ENCODE measurements around the gene MACROD1. TPM values are rescaled to one million over a fixed set of nuclear protein-coding genes. Genes with fewer than 3 reads are reported as not detected.

The MACROD1 gene
- total RNA-seq, 1 experiment from 2014 or later: 36.9 TPM

- ChIA-PET POLR2A (interaction anchor here (0.5 kb wide), 1 partner anchor 21 kb away, joined by 5 read pairs; no protein-coding TSS in a partner anchor), CTCF (interaction anchor here (1.0 to 2.0 kb wide), 3 partner anchors 92 to 146 kb away, joined by 3 to 8 read pairs (median 6); no protein-coding TSS in a partner anchor)
- no peak overlapping the region; the same call in 1 of the 2 replicates for H3K27ac Mint-ChIP-seq
- peaks cover 10% of the 10 kb centered on the region for H3K36me3 Mint-ChIP-seq
- H3K4me3 Mint-ChIP-seq: no peak overlapping the region
- ATAC-seq: no peak
- DNase-seq (ENCODE audit: low spot score): no peak
- H3K4me1 Mint-ChIP-seq: peaks cover 6% of the 10 kb centered on the region
- TF ChIP-seq TEAD1 (CRISPR knock-in tag; IDR thresholded peaks at IDR 0.05) (no peak), GTF2I (CRISPR knock-in tag; conservative IDR thresholded peaks at IDR 0.05) (no peak), PREB (CRISPR knock-in tag; IDR thresholded peaks at IDR 0.05; ENCODE audit: borderline replicate concordance) (no peak), IRF1 (CRISPR knock-in tag; IDR thresholded peaks at IDR 0.05) (no peak), FOXK1 (CRISPR knock-in tag; IDR thresholded peaks at IDR 0.05) (no peak)
- H3K27me3 Mint-ChIP-seq (ENCODE audit: low read depth): no peaks in the 10 kb centered on the region
- H3K9me3 Mint-ChIP-seq: no peaks in the 10 kb centered on the region
Observed at GRCh38 chr11:64208796-64209562, 43.1 kb upstream of the MACROD1 start.

GRCh38 chr11:64208086-64208795, 42.3 kb upstream of the MACROD1 start:
- Mint-ChIP-seq H3K4me1 (peaks cover 6% of the 10 kb centered on the region), H3K27me3 (ENCODE audit: low read depth) (no peaks in the 10 kb centered on the region), H3K9me3 (no peaks in the 10 kb centered on the region), H3K36me3 (peaks cover 18% of the 10 kb centered on the region), H3K27ac (no peak overlapping the region), H3K4me3 (no peak overlapping the region)
- POLR2A ChIA-PET: interaction anchor here (1.5 kb wide), 1 partner anchor 11 kb away, joined by 4 read pairs; no protein-coding TSS in a partner anchor
- ATAC-seq: no peak
- CTCF ChIA-PET: interaction anchor here (0.6 to 5.4 kb wide), 8 partner anchors 9 to 555 kb away, joined by 3 to 76 read pairs (median 7); partner anchors contain the start of genes FLRT1 and PLCB3
- DNase-seq (ENCODE audit: low spot score): no peak
- TF ChIP-seq NR1H2 (CRISPR knock-in tag; IDR thresholded peaks at IDR 0.05) (no peak), CREM (CRISPR knock-in tag; IDR thresholded peaks at IDR 0.05) (no peak), ZNF425 (CRISPR knock-in tag; conservative IDR thresholded peaks at IDR 0.05) (no peak), FOXJ3 (CRISPR knock-in tag; IDR thresholded peaks at IDR 0.05; ENCODE audit: borderline replicate concordance) (no peak), FOXK1 (CRISPR knock-in tag; IDR thresholded peaks at IDR 0.05) (no peak), EMX1 (CRISPR knock-in tag; IDR thresholded peaks at IDR 0.05) (no peak), ZNF416 (CRISPR knock-in tag; IDR thresholded peaks at IDR 0.05) (no peak), ATF6 (CRISPR knock-in tag; IDR thresholded peaks at IDR 0.05) (no peak), MAX (CRISPR knock-in tag; IDR thresholded peaks at IDR 0.05) (no peak), ZNF317 (CRISPR knock-in tag; IDR thresholded peaks at IDR 0.05; ENCODE audit: borderline replicate concordance, low read depth) (no peak), E2F5 (CRISPR knock-in tag; IDR thresholded peaks at IDR 0.05) (no peak), CREB1 (CRISPR knock-in tag; IDR thresholded peaks at IDR 0.05) (no peak)

All from WTC11 (cell line).